MM.1S (cell line): ENCODE measurements around the gene COX4I1.

ENCODE experiments used
- EZH2phosphoT487 ChIP-seq: fragments of 300-600 bp; sonication (generic); IDR thresholded peaks from 2 replicates; pipeline ENCODE4 v1.6.1; 2018; ENCODE audit warnings: antibody characterized with exemption, low read length
- TF ChIP-seq, protein P1 (sequence below): fragments of 300-600 bp; sonication (generic); IDR thresholded peaks from 2 replicates; pipeline ENCODE4 v1.5.1; 2016; ENCODE audit warnings: antibody characterized with exemption, low read length, mixed read lengths

DNA sequence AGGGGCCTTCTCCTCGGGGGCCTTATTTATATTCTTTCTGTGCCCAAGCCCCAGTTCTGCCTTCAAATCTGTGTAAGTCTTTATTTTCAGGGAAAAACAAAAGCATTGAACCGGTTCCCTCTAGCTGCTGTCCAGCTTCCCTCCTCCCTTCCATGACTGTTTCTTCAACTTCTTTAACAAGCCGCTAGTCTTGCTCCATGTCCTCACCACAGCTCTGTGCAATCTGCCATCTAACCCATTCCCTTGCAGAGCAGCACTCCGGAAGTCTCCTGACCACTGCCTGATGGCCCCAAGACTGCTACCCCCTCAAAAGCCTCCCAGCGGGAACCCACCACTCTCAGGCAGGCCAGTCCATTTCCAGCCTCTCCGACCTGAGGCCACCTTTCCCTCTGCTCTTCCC is 17.0 kb upstream of the COX4I1 start:
- TF ChIP-seq EZH2phosphoT487 = no peak
- TF ChIP-seq, protein P1, sequence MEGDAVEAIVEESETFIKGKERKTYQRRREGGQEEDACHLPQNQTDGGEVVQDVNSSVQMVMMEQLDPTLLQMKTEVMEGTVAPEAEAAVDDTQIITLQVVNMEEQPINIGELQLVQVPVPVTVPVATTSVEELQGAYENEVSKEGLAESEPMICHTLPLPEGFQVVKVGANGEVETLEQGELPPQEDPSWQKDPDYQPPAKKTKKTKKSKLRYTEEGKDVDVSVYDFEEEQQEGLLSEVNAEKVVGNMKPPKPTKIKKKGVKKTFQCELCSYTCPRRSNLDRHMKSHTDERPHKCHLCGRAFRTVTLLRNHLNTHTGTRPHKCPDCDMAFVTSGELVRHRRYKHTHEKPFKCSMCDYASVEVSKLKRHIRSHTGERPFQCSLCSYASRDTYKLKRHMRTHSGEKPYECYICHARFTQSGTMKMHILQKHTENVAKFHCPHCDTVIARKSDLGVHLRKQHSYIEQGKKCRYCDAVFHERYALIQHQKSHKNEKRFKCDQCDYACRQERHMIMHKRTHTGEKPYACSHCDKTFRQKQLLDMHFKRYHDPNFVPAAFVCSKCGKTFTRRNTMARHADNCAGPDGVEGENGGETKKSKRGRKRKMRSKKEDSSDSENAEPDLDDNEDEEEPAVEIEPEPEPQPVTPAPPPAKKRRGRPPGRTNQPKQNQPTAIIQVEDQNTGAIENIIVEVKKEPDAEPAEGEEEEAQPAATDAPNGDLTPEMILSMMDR = no peak
